ENCODE data around the gene ARHGEF7.

The ARHGEF7 gene

GRCh38 chr13:111121506-111121905, 6.4 kb downstream of the ARHGEF7 start:
- Histone ChIP-seq H3K4me2 (ENCODE audit: low read length) (no peak overlapping the region), H3K27me3 (ENCODE audit: insufficient read depth, low read length) (peaks cover 3% of the 10 kb centered on the region; the same call in 1 of the 2 replicates), H3K27ac (ENCODE audit: low read depth, low read length, poor library complexity, severe bottlenecking) (no peak overlapping the region), H3K9me2 (ENCODE audit: low read depth, low read length) (no peaks in the 10 kb centered on the region), H3K9ac (ENCODE audit: low read length) (no peak overlapping the region), H3K4me1 (ENCODE audit: insufficient read depth, low read length, severe bottlenecking) (no peaks in the 10 kb centered on the region), H3F3A (ENCODE audit: insufficient read depth, low read length) (no peaks in the 10 kb centered on the region), H3K79me2 (ENCODE audit: insufficient read depth, low read length) (no peaks in the 10 kb centered on the region), H3K9me3 (ENCODE audit: low read length) (no peaks in the 10 kb centered on the region), H2AFZ (ENCODE audit: low read length) (no peak overlapping the region), H3K36me3 (ENCODE audit: insufficient read depth, low read length) (no peaks in the 10 kb centered on the region), H4K20me1 (ENCODE audit: insufficient read depth, low read length) (no peaks in the 10 kb centered on the region), H3K4me3 (ENCODE audit: low read depth, low read length, poor library complexity, severe bottlenecking) (no peak overlapping the region)
- TF ChIP-seq, protein P1, sequence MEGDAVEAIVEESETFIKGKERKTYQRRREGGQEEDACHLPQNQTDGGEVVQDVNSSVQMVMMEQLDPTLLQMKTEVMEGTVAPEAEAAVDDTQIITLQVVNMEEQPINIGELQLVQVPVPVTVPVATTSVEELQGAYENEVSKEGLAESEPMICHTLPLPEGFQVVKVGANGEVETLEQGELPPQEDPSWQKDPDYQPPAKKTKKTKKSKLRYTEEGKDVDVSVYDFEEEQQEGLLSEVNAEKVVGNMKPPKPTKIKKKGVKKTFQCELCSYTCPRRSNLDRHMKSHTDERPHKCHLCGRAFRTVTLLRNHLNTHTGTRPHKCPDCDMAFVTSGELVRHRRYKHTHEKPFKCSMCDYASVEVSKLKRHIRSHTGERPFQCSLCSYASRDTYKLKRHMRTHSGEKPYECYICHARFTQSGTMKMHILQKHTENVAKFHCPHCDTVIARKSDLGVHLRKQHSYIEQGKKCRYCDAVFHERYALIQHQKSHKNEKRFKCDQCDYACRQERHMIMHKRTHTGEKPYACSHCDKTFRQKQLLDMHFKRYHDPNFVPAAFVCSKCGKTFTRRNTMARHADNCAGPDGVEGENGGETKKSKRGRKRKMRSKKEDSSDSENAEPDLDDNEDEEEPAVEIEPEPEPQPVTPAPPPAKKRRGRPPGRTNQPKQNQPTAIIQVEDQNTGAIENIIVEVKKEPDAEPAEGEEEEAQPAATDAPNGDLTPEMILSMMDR (IDR thresholded peaks at IDR 0.05; ENCODE audit: low read length) = no peak
- TF ChIP-seq EZH2 (IDR thresholded peaks at IDR 0.05; ENCODE audit: borderline replicate concordance, low read length) = no peak

GRCh38 chr13:111122056-111122455, 6.9 kb downstream of the ARHGEF7 start:
- Histone ChIP-seq H2AFZ (ENCODE audit: low read length) (no peak overlapping the region), H3K4me2 (ENCODE audit: low read length) (no peak overlapping the region), H4K20me1 (ENCODE audit: insufficient read depth, low read length) (no peaks in the 10 kb centered on the region), H3K9me2 (ENCODE audit: low read depth, low read length) (no peaks in the 10 kb centered on the region), H3K27me3 (ENCODE audit: insufficient read depth, low read length) (peaks cover 3% of the 10 kb centered on the region; the same call in 1 of the 2 replicates), H3F3A (ENCODE audit: insufficient read depth, low read length) (no peaks in the 10 kb centered on the region), H3K4me3 (ENCODE audit: low read depth, low read length, poor library complexity, severe bottlenecking) (no peak overlapping the region), H3K27ac (ENCODE audit: low read depth, low read length, poor library complexity, severe bottlenecking) (no peak overlapping the region), H3K4me1 (ENCODE audit: insufficient read depth, low read length, severe bottlenecking) (no peaks in the 10 kb centered on the region), H3K36me3 (ENCODE audit: insufficient read depth, low read length) (no peaks in the 10 kb centered on the region), H3K9ac (ENCODE audit: low read length) (no peak overlapping the region), H3K9me3 (ENCODE audit: low read length) (no peaks in the 10 kb centered on the region), H3K79me2 (ENCODE audit: insufficient read depth, low read length) (no peaks in the 10 kb centered on the region)
- TF ChIP-seq, protein P1 (IDR thresholded peaks at IDR 0.05; ENCODE audit: low read length) = no peak
- no peak for TF ChIP-seq EZH2 (IDR thresholded peaks at IDR 0.05; ENCODE audit: borderline replicate concordance, low read length)

DNA sequence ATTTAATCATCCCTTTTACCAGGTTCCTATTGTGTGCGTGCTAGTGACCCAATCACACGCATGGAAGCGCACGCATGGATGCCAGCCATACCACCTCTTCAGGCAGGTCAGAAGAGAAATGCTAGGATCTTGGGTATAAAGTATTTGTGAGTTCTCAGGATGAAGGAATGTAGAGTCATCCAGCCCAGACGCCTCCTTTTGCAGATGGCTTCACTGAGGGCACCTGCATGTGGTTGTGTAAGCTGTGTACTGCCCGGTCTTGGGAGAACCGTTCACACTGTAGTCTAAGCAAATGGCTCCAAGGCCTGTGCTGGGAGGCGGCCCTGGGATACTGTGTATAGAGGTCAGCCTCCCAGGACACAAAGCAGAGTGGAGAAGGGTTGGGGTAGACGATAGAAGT, 7.5 kb downstream of the ARHGEF7 start:
- Histone ChIP-seq H3K4me2 (ENCODE audit: low read length) (no peak overlapping the region), H3K4me1 (ENCODE audit: insufficient read depth, low read length, severe bottlenecking) (no peaks in the 10 kb centered on the region), H4K20me1 (ENCODE audit: insufficient read depth, low read length) (no peaks in the 10 kb centered on the region), H3K27ac (ENCODE audit: low read depth, low read length, poor library complexity, severe bottlenecking) (no peak overlapping the region), H2AFZ (ENCODE audit: low read length) (no peak overlapping the region), H3K9me2 (ENCODE audit: low read depth, low read length) (no peaks in the 10 kb centered on the region), H3F3A (ENCODE audit: insufficient read depth, low read length) (no peaks in the 10 kb centered on the region), H3K4me3 (ENCODE audit: low read depth, low read length, poor library complexity, severe bottlenecking) (no peak overlapping the region), H3K36me3 (ENCODE audit: insufficient read depth, low read length) (no peaks in the 10 kb centered on the region), H3K9me3 (ENCODE audit: low read length) (no peaks in the 10 kb centered on the region), H3K9ac (ENCODE audit: low read length) (no peak overlapping the region), H3K79me2 (ENCODE audit: insufficient read depth, low read length) (no peaks in the 10 kb centered on the region), H3K27me3 (ENCODE audit: insufficient read depth, low read length) (peaks cover 3% of the 10 kb centered on the region; the same call in 1 of the 2 replicates)
- TF ChIP-seq EZH2 (IDR thresholded peaks at IDR 0.05; ENCODE audit: borderline replicate concordance, low read length) = no peak
- TF ChIP-seq, protein P1 (IDR thresholded peaks at IDR 0.05; ENCODE audit: low read length) = no peak
